HG03159 (cell line): ENCODE measurements around the gene TSPO.
A peak's percentile ranks its signal among the peaks of the same experiment; 100 is the strongest.
"Not testable (repeated sequence)": the region's sequence is repeated elsewhere in the genome, so short reads cannot be mapped to it uniquely, and the experiment has no call there.

ENCODE experiments used
- ATAC-seq: cut with Tn5 transposase; IDR thresholded peaks from one replicate; pipeline ENCODE4 v1.9.1; 2021; ENCODE audit warnings: mild to moderate bottlenecking, moderate library complexity; ENCODE audit not compliant: unreplicated experiment

The TSPO gene

GRCh38 chr22:43129426-43130425, 21.6 kb upstream of the TSPO start:
- ATAC-seq = no peak

GRCh38 chr22:43131773-43132501, 19.4 kb upstream of the TSPO start:
- ATAC-seq = no peak

GRCh38 chr22:43133401-43133800, 18.0 kb upstream of the TSPO start:
- ATAC-seq = no peak

GRCh38 chr22:43134553-43134952, 16.8 kb upstream of the TSPO start:
- ATAC-seq = no peak

GRCh38 chr22:43135565-43135964, 15.8 kb upstream of the TSPO start:
- no peak for ATAC-seq

GRCh38 chr22:43136255-43136654, 15.1 kb upstream of the TSPO start:
- ATAC-seq = no peak

GRCh38 chr22:43136801-43137200, 14.6 kb upstream of the TSPO start:
- ATAC-seq = no peak

- peak; percentile 77 for ATAC-seq
These were observed 8.3 kb upstream of the TSPO start, which contains the start of gene MCAT for GRCh38 chr22:43142880-43143562. MCAT (minus strand) TSS chr22:43143398; CDS start chr22:43143348, 50 bp downstream.

GRCh38 chr22:43144949-43145348, 6.4 kb upstream of the TSPO start:
- ATAC-seq = no peak

- not testable (repeated sequence) for ATAC-seq
These were observed 6.0 kb upstream of the TSPO start for GRCh38 chr22:43145371-43145770.

GRCh38 chr22:43146332-43146731, 5.0 kb upstream of the TSPO start:
- not testable (repeated sequence) for ATAC-seq

- no peak for ATAC-seq
These were observed 3.5 kb upstream of the TSPO start for GRCh38 chr22:43147821-43148220.

GRCh38 chr22:43148581-43148980, 2.8 kb upstream of the TSPO start:
- no peak for ATAC-seq

- ATAC-seq = no peak
These were observed 590 bp upstream of the TSPO start for GRCh38 chr22:43150731-43151206.

GRCh38 chr22:43152003-43152356, 621 bp downstream of the TSPO start:
- ATAC-seq = no peak

GRCh38 chr22:43152357-43153071, 1.2 kb downstream of the TSPO start:
- ATAC-seq = no peak

- ATAC-seq = no peak
These were observed 2.5 kb downstream of the TSPO start for GRCh38 chr22:43153899-43154298.

- ATAC-seq = no peak
These were observed 3.7 kb downstream of the TSPO start for GRCh38 chr22:43154887-43155536.

- no peak for ATAC-seq
These were observed 4.4 kb downstream of the TSPO start for GRCh38 chr22:43155789-43156188.

- no peak for ATAC-seq
These were observed 5.1 kb downstream of the TSPO start for GRCh38 chr22:43156413-43156812.
